IMR-90 (cell line): ENCODE measurements around the gene GFM2. TPM values are rescaled to one million over a fixed set of nuclear protein-coding genes. Genes with fewer than 3 reads are reported as not detected.
"Not testable (repeated sequence)": the region's sequence is repeated elsewhere in the genome, so short reads cannot be mapped to it uniquely, and the experiment has no call there.

Experiments used
- ATAC-seq: fragments of 200-7000 bp; cut with Tn5 transposase; 2 replicates; pipeline ENCODE4 v1.9.1; 2020; ENCODE audit warnings: low read depth, mild to moderate bottlenecking, moderate library complexity
- BruUV-seq: library from RNA; stranded (reverse); fragments of 400-500 nt; replicated peaks from 2 replicates; lab custom pipeline; 2021; lab: Mats Ljungman, UMichigan
- CTCF ChIA-PET: fragments of 300-600 bp; formaldehyde crosslinking; extraction: SDS; loops from one replicate; lab custom pipeline; 2021; ENCODE audit warnings: antibody characterized with exemption; lab: Yijun Ruan, JAX
- POLR2A ChIA-PET: fragments of 300-600 bp; sonication (Branson Sonifier 250); formaldehyde crosslinking; loops from one replicate; lab custom pipeline; 2022; ENCODE audit warnings: antibody characterized with exemption; ENCODE audit not compliant: unreplicated experiment; lab: Charles Lee
- DNase-seq: peaks from one replicate; pipeline ENCODE4 v3.0.0; 2013
- H2AFZ ChIP-seq: replicated peaks from 2 replicates; pipeline ENCODE3; 2013; ENCODE audit warnings: low read length, mild to moderate bottlenecking; ENCODE audit not compliant: poor library complexity
- H2AK5ac ChIP-seq: 2 replicates; pipeline ENCODE4 v1.6.1; 2013; ENCODE audit warnings: low read depth, low read length, inconsistent platforms
- H2AK9ac ChIP-seq: replicated peaks from 2 replicates; pipeline ENCODE3; 2013; ENCODE audit warnings: mild to moderate bottlenecking, low read depth, low read length, moderate library complexity; ENCODE audit not compliant: poor library complexity
- H2BK120ac ChIP-seq: 2 replicates; pipeline ENCODE4 v1.6.1; 2013; ENCODE audit warnings: low read depth, low read length, inconsistent platforms
- H2BK15ac ChIP-seq: 3 replicates; pipeline ENCODE4 v1.6.1; 2013; ENCODE audit warnings: low read depth, low read length, inconsistent platforms
- H2BK20ac ChIP-seq: 2 replicates; pipeline ENCODE4 v1.6.1; 2013; ENCODE audit warnings: low read depth, mild to moderate bottlenecking, inconsistent platforms, low read length, moderate library complexity
- H2BK5ac ChIP-seq: 2 replicates; pipeline ENCODE4 v1.6.1; 2013; ENCODE audit warnings: mild to moderate bottlenecking, low read depth, low read length, inconsistent platforms; ENCODE audit not compliant: poor library complexity, severe bottlenecking
- H3K14ac ChIP-seq: replicated peaks from 2 replicates; pipeline ENCODE4 v1.6.1; 2013; ENCODE audit warnings: low read depth, low read length, inconsistent platforms
- H3K18ac ChIP-seq: 2 replicates; pipeline ENCODE4 v1.6.1; 2013; ENCODE audit warnings: low read depth, low read length, control low read depth
- H3K23ac ChIP-seq: 2 replicates; pipeline ENCODE4 v1.6.1; 2013; ENCODE audit warnings: low read depth, low read length, inconsistent platforms
- H3K27ac ChIP-seq: 2 replicates; pipeline ENCODE4 v1.5.1; 2013; ENCODE audit warnings: mild to moderate bottlenecking, control low read depth, low read length; ENCODE audit not compliant: insufficient read depth
- H3K27me3 ChIP-seq: 2 replicates; pipeline ENCODE4 v1.6.1; 2013; ENCODE audit warnings: low read length; ENCODE audit not compliant: control insufficient read depth, insufficient read depth
- H3K36me3 ChIP-seq: 2 replicates; pipeline ENCODE4 v1.6.1; 2013; ENCODE audit warnings: low read length, mixed read lengths; ENCODE audit not compliant: control insufficient read depth, insufficient read depth
- H3K4ac ChIP-seq: 2 replicates; pipeline ENCODE4 v1.6.1; 2013; ENCODE audit warnings: low read depth, low read length, inconsistent platforms
- H3K4me1 ChIP-seq: 2 replicates; pipeline ENCODE4 v1.6.1; 2013; ENCODE audit warnings: low read length, mixed read lengths; ENCODE audit not compliant: control insufficient read depth, insufficient read depth
- H3K4me2 ChIP-seq: 2 replicates; pipeline ENCODE4 v1.6.1; 2013; ENCODE audit warnings: low read depth, mild to moderate bottlenecking, control low read depth, low read length, moderate library complexity
- H3K4me3 ChIP-seq: 2 replicates; pipeline ENCODE4 v1.5.1; 2013; ENCODE audit warnings: low read depth, mild to moderate bottlenecking, control low read depth, low read length, moderate library complexity; ENCODE audit not compliant: insufficient read depth
- H3K56ac ChIP-seq: 2 replicates; pipeline ENCODE4 v1.6.1; 2013; ENCODE audit warnings: low read length, inconsistent platforms; ENCODE audit not compliant: insufficient read depth; ENCODE audit errors: extremely low read depth
- H3K79me1 ChIP-seq, 2 experiments: 2 replicates each; pipeline ENCODE4 v1.6.1; 2013; ENCODE audit warnings: low read length in 2 of 2, inconsistent platforms in 1 of 2, low read depth in 1 of 2
- H3K9ac ChIP-seq: 2 replicates; pipeline ENCODE4 v1.6.1; 2013; ENCODE audit warnings: low read depth, low read length, control low read depth
- H3K9me1 ChIP-seq: 2 replicates; pipeline ENCODE4 v1.6.1; 2013; ENCODE audit warnings: low read length, inconsistent platforms; ENCODE audit not compliant: insufficient read depth
- H3K9me3 ChIP-seq: 2 replicates; pipeline ENCODE4 v1.6.1; 2013; ENCODE audit warnings: low read length; ENCODE audit not compliant: control insufficient read depth, insufficient read depth
- H4K20me1 ChIP-seq: 2 replicates; pipeline ENCODE4 v1.6.1; 2013; ENCODE audit warnings: low read length, inconsistent platforms; ENCODE audit not compliant: insufficient read depth
- H4K5ac ChIP-seq: 2 replicates; pipeline ENCODE4 v1.6.1; 2013; ENCODE audit warnings: mild to moderate bottlenecking, low read depth, low read length, control low read depth
- H4K8ac ChIP-seq, 2 experiments: 2 replicates each; pipeline ENCODE4 v1.6.1; 2013; ENCODE audit warnings: low read depth in 2 of 2, low read length in 2 of 2, control low read depth in 1 of 2, inconsistent platforms in 1 of 2
- H4K91ac ChIP-seq: 2 replicates; pipeline ENCODE4 v1.6.1; 2013; ENCODE audit warnings: low read depth, low read length, inconsistent platforms; ENCODE audit not compliant: insufficient read depth
- WGBS, 2 experiments: methylation state at CpG; one replicate each; pipeline versions ENCODE4 v1.1.5 to v1.1.7; 2013; ENCODE audit warnings: missing lambda C conversion rate in 2 of 2; ENCODE audit not compliant: insufficient read length in 1 of 2; ENCODE audit errors: extremely low coverage in 2 of 2; 5-methylcytosine and 5-hydroxymethylcytosine counted together
- dilution Hi-C: fragments of 300-500 bp; cut with HindIII; formaldehyde crosslinking; loops from one replicate; pipeline ENCODE4 v1.14.3; 2018; ENCODE audit warnings: low sequenced_read_pairs; ENCODE audit not compliant: unreplicated experiment
- in situ Hi-C: fragments of 300-500 bp; cut with MboI; formaldehyde crosslinking; loops from 3 replicates; pipeline ENCODE4 v1.14.3; 2019; ENCODE audit warnings: low sequenced_read_pairs, inconsistent platforms, mixed read lengths
- intact Hi-C: fragments of 100-400 bp; cut with micrococcal nuclease; formaldehyde crosslinking; loops from 2 replicates; pipeline ENCODE4 v1.10.0; 2022
- polyA plus RNA-seq, 3 experiments: library from polyadenylated mRNA; depleted of rRNA; stranded (reverse); fragments of >200 nt; gene quantifications; 2 replicates each; pipeline ENCODE4 v1.2.3, GENCODE V29; 2012; ENCODE audit warnings: low replicate concordance in 1 of 3
- total RNA-seq: library from RNA; depleted of rRNA; stranded (reverse); fragments of >200 nt; gene quantifications from 2 replicates; pipeline ENCODE4 v1.2.3, GENCODE V29; 2012

The GFM2 gene
- total and polyA plus RNA-seq, 2 of the 4 experiments (the other 2 are of a cell fraction) = 23.3 to 45.7 TPM

GRCh38 chr5:74791669-74792068 lies 24.8 kb upstream of the GFM2 start:
- CTCF ChIA-PET, H3K36me3 ChIP-seq, H3K56ac ChIP-seq: not testable (repeated sequence)

More at GRCh38 chr5:74791669-74792068, 24.8 kb upstream of the GFM2 start:
- dilution Hi-C loops, ATAC-seq, H3K27me3 ChIP-seq, H3K23ac ChIP-seq, H2BK120ac ChIP-seq, H3K14ac ChIP-seq, H3K4me2 ChIP-seq, H3K4ac ChIP-seq, H3K18ac ChIP-seq, H2BK5ac ChIP-seq, in situ Hi-C loops, POLR2A ChIA-PET, H3K4me3 ChIP-seq, intact Hi-C loops, H2AFZ ChIP-seq, H3K9ac ChIP-seq, H3K9me1 ChIP-seq, H4K8ac ChIP-seq, H4K20me1 ChIP-seq, H3K79me1 ChIP-seq, H2BK20ac ChIP-seq, H4K91ac ChIP-seq, H3K9me3 ChIP-seq, BruUV-seq, H2AK5ac ChIP-seq, H2AK9ac ChIP-seq, DNase-seq, H3K27ac ChIP-seq, H2BK15ac ChIP-seq, H3K4me1 ChIP-seq, H4K5ac ChIP-seq: not testable (repeated sequence)
- no CpG with 5 or more reads among the region's 3 CpGs for WGBS, 2 experiments
